ENCODE data around the gene PWWP2A.

Gene PWWP2A

GRCh38 chr5:160092960-160093707 is 26.1 kb downstream of the PWWP2A start:
- Histone ChIP-seq H3K36me3 (ENCODE audit: control insufficient read depth in 2 of 2, insufficient read depth in 2 of 2, low read length in 2 of 2) (peaks cover 18 to 28% of the 10 kb centered on the region in 2 donors), H3K4me3 (ENCODE audit: low read length in 2 of 2) (no peak overlapping the region), H3K4me1 (ENCODE audit: control insufficient read depth in 2 of 2, insufficient read depth in 2 of 2, low read length in 2 of 2) (no peaks in the 10 kb centered on the region), H3K27me3 (ENCODE audit: control insufficient read depth in 2 of 2, insufficient read depth in 2 of 2, low read length in 2 of 2) (no peaks in the 10 kb centered on the region), H3K9ac (ENCODE audit: low read depth in 1 of 2, low read length in 2 of 2) (no peak overlapping the region), H3K27ac (ENCODE audit: low read depth in 2 of 2, low read length in 2 of 2) (no peak overlapping the region), H3K9me3 (ENCODE audit: control insufficient read depth in 2 of 2, low read length in 2 of 2) (no peaks in the 10 kb centered on the region)

- Histone ChIP-seq H3K4me3 (ENCODE audit: low read length in 2 of 2) (no peak overlapping the region), H3K4me1 (ENCODE audit: control insufficient read depth in 2 of 2, insufficient read depth in 2 of 2, low read length in 2 of 2) (no peaks in the 10 kb centered on the region), H3K9me3 (ENCODE audit: control insufficient read depth in 2 of 2, low read length in 2 of 2) (no peaks in the 10 kb centered on the region), H3K27me3 (ENCODE audit: control insufficient read depth in 2 of 2, insufficient read depth in 2 of 2, low read length in 2 of 2) (no peaks in the 10 kb centered on the region), H3K36me3 (ENCODE audit: control insufficient read depth in 2 of 2, insufficient read depth in 2 of 2, low read length in 2 of 2) (peaks cover 18 to 28% of the 10 kb centered on the region in 2 donors), H3K9ac (ENCODE audit: low read depth in 1 of 2, low read length in 2 of 2) (no peak overlapping the region), H3K27ac (ENCODE audit: low read depth in 2 of 2, low read length in 2 of 2) (no peak overlapping the region)
Observed at GRCh38 chr5:160092514-160092913, 26.7 kb downstream of the PWWP2A start.

GRCh38 chr5:160090059-160090458 is 29.2 kb downstream of the PWWP2A start:
- peaks cover 18 to 23% of the 10 kb centered on the region in 2 donors for H3K36me3 ChIP-seq (ENCODE audit: control insufficient read depth in 2 of 2, insufficient read depth in 2 of 2, low read length in 2 of 2)
- no peak overlapping the region for H3K27ac ChIP-seq (ENCODE audit: low read depth in 2 of 2, low read length in 2 of 2)
- no peak overlapping the region for H3K9ac ChIP-seq (ENCODE audit: low read depth in 1 of 2, low read length in 2 of 2)
- no peaks in the 10 kb centered on the region for H3K4me1 ChIP-seq (ENCODE audit: control insufficient read depth in 2 of 2, insufficient read depth in 2 of 2, low read length in 2 of 2)
- H3K4me3 ChIP-seq (ENCODE audit: low read length in 2 of 2): no peak overlapping the region
- no peaks in the 10 kb centered on the region for H3K27me3 ChIP-seq (ENCODE audit: control insufficient read depth in 2 of 2, insufficient read depth in 2 of 2, low read length in 2 of 2)
- no peaks in the 10 kb centered on the region for H3K9me3 ChIP-seq (ENCODE audit: control insufficient read depth in 2 of 2, low read length in 2 of 2)

- Histone ChIP-seq H3K36me3 (ENCODE audit: control insufficient read depth in 2 of 2, insufficient read depth in 2 of 2, low read length in 2 of 2) (peaks cover 18 to 23% of the 10 kb centered on the region in 2 donors), H3K4me1 (ENCODE audit: control insufficient read depth in 2 of 2, insufficient read depth in 2 of 2, low read length in 2 of 2) (no peaks in the 10 kb centered on the region), H3K9me3 (ENCODE audit: control insufficient read depth in 2 of 2, low read length in 2 of 2) (no peaks in the 10 kb centered on the region), H3K9ac (ENCODE audit: low read depth in 1 of 2, low read length in 2 of 2) (no peak overlapping the region), H3K4me3 (ENCODE audit: low read length in 2 of 2) (no peak overlapping the region), H3K27ac (ENCODE audit: low read depth in 2 of 2, low read length in 2 of 2) (no peak overlapping the region), H3K27me3 (ENCODE audit: control insufficient read depth in 2 of 2, insufficient read depth in 2 of 2, low read length in 2 of 2) (no peaks in the 10 kb centered on the region)
Observed at GRCh38 chr5:160089531-160089930, 29.7 kb downstream of the PWWP2A start.

GRCh38 chr5:160088805-160089204 is 30.4 kb downstream of the PWWP2A start:
- Histone ChIP-seq H3K36me3 (ENCODE audit: control insufficient read depth in 2 of 2, insufficient read depth in 2 of 2, low read length in 2 of 2) (peaks cover 17 to 21% of the 10 kb centered on the region in 2 donors), H3K27me3 (ENCODE audit: control insufficient read depth in 2 of 2, insufficient read depth in 2 of 2, low read length in 2 of 2) (no peaks in the 10 kb centered on the region), H3K4me1 (ENCODE audit: control insufficient read depth in 2 of 2, insufficient read depth in 2 of 2, low read length in 2 of 2) (no peaks in the 10 kb centered on the region), H3K27ac (ENCODE audit: low read depth in 2 of 2, low read length in 2 of 2) (no peak overlapping the region), H3K4me3 (ENCODE audit: low read length in 2 of 2) (no peak overlapping the region), H3K9ac (ENCODE audit: low read depth in 1 of 2, low read length in 2 of 2) (no peak overlapping the region), H3K9me3 (ENCODE audit: control insufficient read depth in 2 of 2, low read length in 2 of 2) (no peaks in the 10 kb centered on the region)

GRCh38 chr5:160087199-160087598 is 32.1 kb downstream of the PWWP2A start:
- H3K36me3 ChIP-seq (ENCODE audit: control insufficient read depth in 2 of 2, insufficient read depth in 2 of 2, low read length in 2 of 2): peaks cover 2 to 5% of the 10 kb centered on the region in 2 donors
- H3K27ac ChIP-seq (ENCODE audit: low read depth in 2 of 2, low read length in 2 of 2): no peak overlapping the region
- no peaks in the 10 kb centered on the region for H3K9me3 ChIP-seq (ENCODE audit: control insufficient read depth in 2 of 2, low read length in 2 of 2)
- no peak overlapping the region for H3K4me3 ChIP-seq (ENCODE audit: low read length in 2 of 2)
- H3K9ac ChIP-seq (ENCODE audit: low read depth in 1 of 2, low read length in 2 of 2): no peak overlapping the region
- no peaks in the 10 kb centered on the region for H3K27me3 ChIP-seq (ENCODE audit: control insufficient read depth in 2 of 2, insufficient read depth in 2 of 2, low read length in 2 of 2)
- peaks cover 0 to 2% of the 10 kb centered on the region in 2 donors for H3K4me1 ChIP-seq (ENCODE audit: control insufficient read depth in 2 of 2, insufficient read depth in 2 of 2, low read length in 2 of 2)

- no peaks in the 10 kb centered on the region for H3K36me3 ChIP-seq (ENCODE audit: control insufficient read depth in 2 of 2, insufficient read depth in 2 of 2, low read length in 2 of 2)
- peaks cover 4 to 15% of the 10 kb centered on the region in 2 donors for H3K4me1 ChIP-seq (ENCODE audit: control insufficient read depth in 2 of 2, insufficient read depth in 2 of 2, low read length in 2 of 2)
- no peaks in the 10 kb centered on the region for H3K9me3 ChIP-seq (ENCODE audit: control insufficient read depth in 2 of 2, low read length in 2 of 2)
- no peak overlapping the region for H3K9ac ChIP-seq (ENCODE audit: low read depth in 1 of 2, low read length in 2 of 2)
- no peak overlapping the region for H3K4me3 ChIP-seq (ENCODE audit: low read length in 2 of 2)
- no peaks in the 10 kb centered on the region for H3K27me3 ChIP-seq (ENCODE audit: control insufficient read depth in 2 of 2, insufficient read depth in 2 of 2, low read length in 2 of 2)
- H3K27ac ChIP-seq (ENCODE audit: low read depth in 2 of 2, low read length in 2 of 2): no peak overlapping the region
Observed at GRCh38 chr5:160084144-160084543, 35.1 kb downstream of the PWWP2A start.

GRCh38 chr5:160083501-160083900 is 35.7 kb downstream of the PWWP2A start:
- no peaks in the 10 kb centered on the region for H3K27me3 ChIP-seq (ENCODE audit: control insufficient read depth in 2 of 2, insufficient read depth in 2 of 2, low read length in 2 of 2)
- no peaks in the 10 kb centered on the region for H3K9me3 ChIP-seq (ENCODE audit: control insufficient read depth in 2 of 2, low read length in 2 of 2)
- H3K27ac ChIP-seq (ENCODE audit: low read depth in 2 of 2, low read length in 2 of 2): no peak overlapping the region
- H3K36me3 ChIP-seq (ENCODE audit: control insufficient read depth in 2 of 2, insufficient read depth in 2 of 2, low read length in 2 of 2): peaks cover 0 to 2% of the 10 kb centered on the region in 2 donors
- peaks cover 4 to 20% of the 10 kb centered on the region in 2 donors for H3K4me1 ChIP-seq (ENCODE audit: control insufficient read depth in 2 of 2, insufficient read depth in 2 of 2, low read length in 2 of 2)
- H3K4me3 ChIP-seq (ENCODE audit: low read length in 2 of 2): no peak overlapping the region
- no peak overlapping the region for H3K9ac ChIP-seq (ENCODE audit: low read depth in 1 of 2, low read length in 2 of 2)

GRCh38 chr5:160082614-160083500 is 36.4 kb downstream of the PWWP2A start:
- peaks cover 0 to 4% of the 10 kb centered on the region in 2 donors for H3K36me3 ChIP-seq (ENCODE audit: control insufficient read depth in 2 of 2, insufficient read depth in 2 of 2, low read length in 2 of 2)
- H3K4me3 ChIP-seq (ENCODE audit: low read length in 2 of 2): no peak overlapping the region
- no peaks in the 10 kb centered on the region for H3K9me3 ChIP-seq (ENCODE audit: control insufficient read depth in 2 of 2, low read length in 2 of 2)
- H3K4me1 ChIP-seq (ENCODE audit: control insufficient read depth in 2 of 2, insufficient read depth in 2 of 2, low read length in 2 of 2): peaks cover 4 to 21% of the 10 kb centered on the region in 2 donors
- H3K27me3 ChIP-seq (ENCODE audit: control insufficient read depth in 2 of 2, insufficient read depth in 2 of 2, low read length in 2 of 2): no peaks in the 10 kb centered on the region
- H3K27ac ChIP-seq (ENCODE audit: low read depth in 2 of 2, low read length in 2 of 2): no peak overlapping the region
- no peak overlapping the region for H3K9ac ChIP-seq (ENCODE audit: low read depth in 1 of 2, low read length in 2 of 2)

GRCh38 chr5:160081495-160081894 is 37.8 kb downstream of the PWWP2A start:
- Histone ChIP-seq H3K4me3 (ENCODE audit: low read length in 2 of 2) (no peak overlapping the region), H3K36me3 (ENCODE audit: control insufficient read depth in 2 of 2, insufficient read depth in 2 of 2, low read length in 2 of 2) (peaks cover 0 to 6% of the 10 kb centered on the region in 2 donors), H3K9me3 (ENCODE audit: control insufficient read depth in 2 of 2, low read length in 2 of 2) (no peaks in the 10 kb centered on the region), H3K9ac (ENCODE audit: low read depth in 1 of 2, low read length in 2 of 2) (no peak overlapping the region), H3K27me3 (ENCODE audit: control insufficient read depth in 2 of 2, insufficient read depth in 2 of 2, low read length in 2 of 2) (no peaks in the 10 kb centered on the region), H3K27ac (ENCODE audit: low read depth in 2 of 2, low read length in 2 of 2) (no peak overlapping the region), H3K4me1 (ENCODE audit: control insufficient read depth in 2 of 2, insufficient read depth in 2 of 2, low read length in 2 of 2) (peaks cover 4 to 21% of the 10 kb centered on the region in 2 donors)

All from mucosa of rectum (tissue), 2 donors.